Calu3 (cell line): ENCODE measurements around the gene SRP9. TPM values are rescaled to one million over a fixed set of nuclear protein-coding genes. Genes with fewer than 3 reads are reported as not detected.

ENCODE experiments used
- BruUV-seq: library from RNA; stranded (reverse); fragments of 400-500 nt; replicated peaks from 2 replicates; lab custom pipeline; 2021; lab: Mats Ljungman, UMichigan
- CTCF ChIA-PET: fragments of 300-600 bp; sonication (Branson Sonifier 250); formaldehyde crosslinking; loops from one replicate; lab custom pipeline; 2022; ENCODE audit warnings: antibody characterized with exemption; lab: Charles Lee
- DNase-seq: peaks from one replicate; pipeline ENCODE4 v3.0.0; 2022
- H3K27ac Mint-ChIP-seq: one replicate; pipeline ENCODE4 v1.8.0; 2022; ENCODE audit warnings: mixed read lengths; ENCODE audit not compliant: unreplicated experiment
- H3K27me3 Mint-ChIP-seq: one replicate; pipeline ENCODE4 v1.8.0; 2022; ENCODE audit warnings: mixed read lengths; ENCODE audit not compliant: unreplicated experiment
- H3K36me3 Mint-ChIP-seq: one replicate; pipeline ENCODE4 v1.8.0; 2022; ENCODE audit warnings: mild to moderate bottlenecking, moderate library complexity, mixed read lengths; ENCODE audit not compliant: insufficient read depth, unreplicated experiment
- H3K4me1 Mint-ChIP-seq: one replicate; pipeline ENCODE4 v1.8.0; 2022; ENCODE audit warnings: mild to moderate bottlenecking, low read depth, mixed read lengths; ENCODE audit not compliant: unreplicated experiment
- H3K4me3 Mint-ChIP-seq: one replicate; pipeline ENCODE4 v1.8.0; 2022; ENCODE audit warnings: mild to moderate bottlenecking, low read depth, moderate library complexity, mixed read lengths; ENCODE audit not compliant: unreplicated experiment
- H3K9me3 Mint-ChIP-seq: one replicate; pipeline ENCODE4 v1.8.0; 2022; ENCODE audit warnings: low read depth, mixed read lengths; ENCODE audit not compliant: unreplicated experiment
- intact Hi-C: fragments of 100-400 bp; cut with micrococcal nuclease; formaldehyde crosslinking; loops from one replicate; pipeline ENCODE4 v1.10.0; 2022; ENCODE audit not compliant: unreplicated experiment
- total RNA-seq: library from RNA; stranded (reverse); gene quantifications from 2 replicates; pipeline ENCODE4 v1.2.3, GENCODE V29; 2022
- TF ChIP-seq, protein P1 (sequence below): fragments of 200-600 bp; IDR thresholded peaks from one replicate; pipeline ENCODE4 v1.8.0; 2022; ENCODE audit warnings: antibody characterized with exemption; ENCODE audit not compliant: unreplicated experiment

SRP9 gene
- total RNA-seq, 1 experiment from 2014 or later, result 312 TPM

DNA sequence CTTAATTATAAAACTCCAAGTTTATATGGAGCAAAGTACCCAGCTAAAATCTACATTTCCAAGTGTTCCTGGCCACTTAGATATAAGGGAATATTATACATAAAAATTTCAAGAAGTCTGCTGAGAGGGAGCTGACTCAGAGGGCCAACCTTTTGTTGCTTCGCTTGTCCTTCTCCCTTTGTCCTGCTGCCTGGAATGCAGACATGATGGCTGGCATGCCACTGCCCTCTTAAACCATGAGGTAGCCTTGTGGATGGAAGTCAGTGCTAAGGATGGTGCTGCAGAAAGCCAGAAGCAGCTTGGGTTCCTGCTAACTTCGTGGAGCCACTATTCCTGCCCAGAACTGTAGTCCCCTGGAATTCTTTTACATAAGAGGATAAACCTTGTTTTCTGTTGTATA is 38.9 kb upstream of the SRP9 start:
- BruUV-seq, result no TSS peak
- CTCF ChIA-PET, result interaction anchor here (0.7 to 0.9 kb wide), 2 partner anchors 9 to 506 kb away, joined by 3 read pairs; no protein-coding TSS in a partner anchor
- no peak for DNase-seq
- H3K27ac Mint-ChIP-seq, result no peak overlapping the region
- intact Hi-C loops, result no loop called here
- H3K27me3 Mint-ChIP-seq, result no peaks in the 10 kb centered on the region
- TF ChIP-seq, protein P1, sequence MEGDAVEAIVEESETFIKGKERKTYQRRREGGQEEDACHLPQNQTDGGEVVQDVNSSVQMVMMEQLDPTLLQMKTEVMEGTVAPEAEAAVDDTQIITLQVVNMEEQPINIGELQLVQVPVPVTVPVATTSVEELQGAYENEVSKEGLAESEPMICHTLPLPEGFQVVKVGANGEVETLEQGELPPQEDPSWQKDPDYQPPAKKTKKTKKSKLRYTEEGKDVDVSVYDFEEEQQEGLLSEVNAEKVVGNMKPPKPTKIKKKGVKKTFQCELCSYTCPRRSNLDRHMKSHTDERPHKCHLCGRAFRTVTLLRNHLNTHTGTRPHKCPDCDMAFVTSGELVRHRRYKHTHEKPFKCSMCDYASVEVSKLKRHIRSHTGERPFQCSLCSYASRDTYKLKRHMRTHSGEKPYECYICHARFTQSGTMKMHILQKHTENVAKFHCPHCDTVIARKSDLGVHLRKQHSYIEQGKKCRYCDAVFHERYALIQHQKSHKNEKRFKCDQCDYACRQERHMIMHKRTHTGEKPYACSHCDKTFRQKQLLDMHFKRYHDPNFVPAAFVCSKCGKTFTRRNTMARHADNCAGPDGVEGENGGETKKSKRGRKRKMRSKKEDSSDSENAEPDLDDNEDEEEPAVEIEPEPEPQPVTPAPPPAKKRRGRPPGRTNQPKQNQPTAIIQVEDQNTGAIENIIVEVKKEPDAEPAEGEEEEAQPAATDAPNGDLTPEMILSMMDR, result no peak
- H3K4me3 Mint-ChIP-seq, result no peak overlapping the region
- peaks cover 29% of the 10 kb centered on the region for H3K4me1 Mint-ChIP-seq
- no peaks in the 10 kb centered on the region for H3K9me3 Mint-ChIP-seq
- peaks cover 3% of the 10 kb centered on the region for H3K36me3 Mint-ChIP-seq

DNA sequence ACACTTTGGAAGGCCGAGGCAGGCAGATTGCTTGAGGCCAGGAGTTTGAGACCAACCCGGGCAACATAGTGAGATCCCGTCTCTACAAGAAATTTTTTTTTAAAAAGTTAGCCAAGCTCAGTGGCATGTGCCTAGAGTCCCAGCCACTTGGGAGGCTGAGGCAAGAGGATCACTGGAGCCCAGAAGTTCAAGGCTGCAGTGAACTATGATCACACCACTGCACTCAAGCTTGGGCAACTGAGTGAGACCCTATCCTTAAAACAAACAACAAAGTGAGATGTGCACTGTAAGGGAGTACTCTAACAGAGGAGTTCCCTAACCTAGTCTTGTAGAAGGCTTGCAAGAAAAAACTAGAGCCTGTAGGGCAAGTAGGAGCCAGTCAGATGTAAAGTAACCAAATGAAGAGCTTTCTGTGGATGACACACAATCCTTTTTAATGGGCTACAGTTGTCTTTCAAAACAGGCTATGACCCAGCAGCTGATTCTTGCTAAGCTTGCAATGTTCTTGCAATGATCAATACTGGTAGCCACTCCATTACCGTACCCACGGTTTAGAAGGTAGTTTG is 38.0 kb upstream of the SRP9 start:
- H3K27me3 Mint-ChIP-seq, result no peaks in the 10 kb centered on the region

DNA sequence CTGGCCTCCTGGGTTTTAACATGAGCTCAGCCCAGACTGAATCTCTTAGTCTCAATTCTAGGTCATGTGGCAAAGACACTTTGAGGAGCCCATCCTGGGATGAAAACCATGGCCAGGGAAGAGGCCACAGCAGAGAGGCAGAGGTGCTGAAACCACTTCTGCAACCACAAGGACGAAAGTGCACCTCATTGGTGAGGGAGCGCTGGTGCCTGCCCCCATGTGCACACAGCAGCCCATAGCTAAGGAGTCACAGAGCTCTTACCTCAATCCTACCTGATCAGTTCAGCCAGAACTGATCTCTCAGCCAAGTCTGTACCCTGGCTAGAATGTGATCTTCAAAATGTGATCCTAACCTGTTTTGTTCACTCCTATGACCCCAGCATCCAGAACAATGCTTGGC is 32.9 kb upstream of the SRP9 start:
- no peaks in the 10 kb centered on the region for H3K9me3 Mint-ChIP-seq
- no TSS peak for BruUV-seq
- peaks cover 9% of the 10 kb centered on the region for H3K36me3 Mint-ChIP-seq
- CTCF ChIA-PET, result no interaction called here
- TF ChIP-seq, protein P1, result no peak
- H3K4me1 Mint-ChIP-seq, result peaks cover 23% of the 10 kb centered on the region
- H3K4me3 Mint-ChIP-seq, result no peak overlapping the region
- DNase-seq, result no peak
- H3K27ac Mint-ChIP-seq, result no peak overlapping the region
- intact Hi-C loops, result loop anchor here (5.0 kb wide), 1 partner anchor 42 kb away; no protein-coding TSS in a partner anchor
- no peaks in the 10 kb centered on the region for H3K27me3 Mint-ChIP-seq

More for the DNA sequence above, 38.0 kb upstream of the SRP9 start:
- Mint-ChIP-seq H3K4me3 (no peak overlapping the region), H3K4me1 (peaks cover 29% of the 10 kb centered on the region), H3K27ac (no peak overlapping the region), H3K9me3 (no peaks in the 10 kb centered on the region), H3K36me3 (peaks cover 3% of the 10 kb centered on the region)
- no TSS peak for BruUV-seq
- intact Hi-C loops, result no loop called here
- DNase-seq, result no peak
- CTCF ChIA-PET, result no interaction called here
- TF ChIP-seq, protein P1, result no peak

DNA sequence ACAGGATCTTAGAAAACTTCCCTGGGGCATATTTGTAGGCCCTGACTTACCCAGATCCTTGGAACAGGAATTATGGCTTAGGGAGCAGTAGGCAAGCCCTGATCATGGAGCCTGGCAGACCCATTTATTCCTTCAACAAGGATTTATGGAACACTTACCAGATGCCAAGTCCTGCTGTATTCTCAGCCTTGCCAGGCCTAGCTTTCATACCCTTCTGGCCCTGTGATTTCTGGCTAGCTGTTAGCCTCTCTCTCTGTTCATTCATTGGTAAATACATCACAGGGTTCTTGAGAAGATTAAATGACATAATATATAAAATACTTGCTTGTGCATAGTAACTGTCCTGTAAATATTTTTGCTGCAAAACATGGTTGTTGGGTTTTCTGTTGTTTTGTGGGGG is 32.4 kb upstream of the SRP9 start:
- Mint-ChIP-seq H3K4me3 (no peak overlapping the region), H3K36me3 (peaks cover 9% of the 10 kb centered on the region), H3K27ac (no peak overlapping the region), H3K9me3 (no peaks in the 10 kb centered on the region), H3K27me3 (no peaks in the 10 kb centered on the region), H3K4me1 (peaks cover 23% of the 10 kb centered on the region)
- no peak for DNase-seq
- TF ChIP-seq, protein P1, result no peak
- intact Hi-C loops, result loop anchor here (5.0 kb wide), 1 partner anchor 43 kb away; no protein-coding TSS in a partner anchor
- no TSS peak for BruUV-seq
- CTCF ChIA-PET, result interaction anchor here (0.6 to 2.6 kb wide), 2 partner anchors 9 to 45 kb away, joined by 3 to 14 read pairs; no protein-coding TSS in a partner anchor
